Tibial nerve (tissue), 4 donors: ENCODE data around the gene SLC30A2. TPM values are rescaled to one million over a fixed set of nuclear protein-coding genes. Genes with fewer than 3 reads are reported as not detected.

Experiments
- DNase-seq, 2 donors: peaks; one replicate each; pipeline ENCODE4 v3.0.0-alpha.2; 2019; ENCODE audit warnings: low spot score in 2 of 2
- H3K27ac ChIP-seq, 4 donors: fragments of 200-600 bp; sonication (generic) in 3 of 4; one replicate each; pipeline ENCODE4 v1.5.1; 2017 to 2019; ENCODE audit warnings: mild to moderate bottlenecking in 1 of 4
- H3K27me3 ChIP-seq, 2 donors: fragments of 200-600 bp; sonication (generic) in 1 of 2; one replicate each; pipeline versions ENCODE4 v1.5.1 to v1.6.0; 2017 to 2019
- H3K36me3 ChIP-seq, 3 donors: fragments of 200-600 bp; sonication (generic); one replicate each; pipeline ENCODE4 v1.5.1; 2018 to 2019
- H3K4me1 ChIP-seq, 4 donors: fragments of 200-600 bp; sonication (generic) in 3 of 4; one replicate each; pipeline ENCODE4 v1.5.1; 2017 to 2019
- H3K4me3 ChIP-seq, 4 donors: fragments of 200-600 bp; sonication (generic) in 3 of 4; one replicate each; pipeline ENCODE4 v1.5.1; 2017 to 2019; ENCODE audit warnings: mild to moderate bottlenecking in 1 of 4, moderate library complexity in 1 of 4
- H3K9me3 ChIP-seq, 4 donors: fragments of 200-600 bp; sonication (generic) in 3 of 4; one replicate each; pipeline ENCODE4 v1.5.1; 2017 to 2019
- EP300 ChIP-seq, 2 donors: sonication (generic); formaldehyde crosslinking; IDR thresholded peaks; one replicate each; pipeline ENCODE4 v1.6.1; 2017; ENCODE audit warnings: antibody characterized with exemption in 2 of 2, mild to moderate bottlenecking in 1 of 2
- POLR2A ChIP-seq, 2 donors: fragments of 450-650 bp; IDR thresholded peaks; one replicate each; pipeline ENCODE4 v1.6.1; 2017; ENCODE audit warnings: antibody characterized with exemption in 2 of 2, mild to moderate bottlenecking in 2 of 2, moderate library complexity in 2 of 2
- WGBS, 2 donors: methylation state at CpG; one replicate each; pipeline ENCODE4 v1.1.5; 2018; 5-methylcytosine and 5-hydroxymethylcytosine counted together
- total RNA-seq, 4 donors: library from RNA; depleted of rRNA; stranded (reverse); fragments of >200 nt; gene quantifications; one replicate each; pipeline ENCODE4 v1.1.0, GENCODE V29; 2016
- TF ChIP-seq, protein P1 (sequence below), 5 experiments: fragments of 200-600 bp in 3 of 5; fragments of 450-650 bp in 2 of 5; sonication (generic) in 3 of 5; IDR thresholded peaks; one replicate each; pipeline ENCODE4 v1.5.1; 2016 to 2019; ENCODE audit warnings: antibody characterized with exemption in 5 of 5, mild to moderate bottlenecking in 3 of 5, moderate library complexity in 2 of 5

SLC30A2 gene
- total RNA-seq, 4 donors from 2014 or later: not detected

DNA sequence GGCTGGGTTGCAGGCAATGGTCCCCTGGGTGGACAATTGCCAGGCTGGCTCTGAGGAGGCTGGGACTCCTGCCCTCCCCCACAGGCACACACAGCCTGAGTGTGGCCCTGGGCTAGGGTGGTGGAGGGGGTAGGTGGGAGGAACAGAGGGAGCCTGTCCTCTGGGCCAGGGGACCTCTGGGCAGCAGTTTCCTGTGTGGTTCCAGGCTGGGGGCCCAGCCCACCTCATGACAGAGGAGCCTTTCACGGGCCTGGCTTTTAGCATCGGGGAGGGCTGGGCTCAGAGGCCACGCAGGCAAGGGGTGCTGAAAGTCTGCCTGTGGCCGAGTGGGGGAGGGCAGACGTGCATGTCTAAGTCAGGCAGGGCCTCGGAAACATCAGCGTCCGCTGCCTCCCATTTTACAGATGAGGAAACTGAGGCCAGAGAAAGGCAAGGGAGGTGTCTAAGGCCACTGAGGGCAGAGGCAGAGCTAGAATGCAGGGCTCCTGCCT lies 17.4 kb downstream of the SLC30A2 start:
- Histone ChIP-seq H3K4me1 (peaks cover 0 to 50% (median 3%) of the 10 kb centered on the region in 4 donors), H3K9me3 (no peaks in the 10 kb centered on the region), H3K36me3 (no peaks in the 10 kb centered on the region), H3K4me3 (no peak overlapping the region), H3K27ac (peak overlapping the region in 3 of 4 donors; percentile 45 to 87 (median 75)), H3K27me3 (no peaks in the 10 kb centered on the region)
- TF ChIP-seq, protein P1, sequence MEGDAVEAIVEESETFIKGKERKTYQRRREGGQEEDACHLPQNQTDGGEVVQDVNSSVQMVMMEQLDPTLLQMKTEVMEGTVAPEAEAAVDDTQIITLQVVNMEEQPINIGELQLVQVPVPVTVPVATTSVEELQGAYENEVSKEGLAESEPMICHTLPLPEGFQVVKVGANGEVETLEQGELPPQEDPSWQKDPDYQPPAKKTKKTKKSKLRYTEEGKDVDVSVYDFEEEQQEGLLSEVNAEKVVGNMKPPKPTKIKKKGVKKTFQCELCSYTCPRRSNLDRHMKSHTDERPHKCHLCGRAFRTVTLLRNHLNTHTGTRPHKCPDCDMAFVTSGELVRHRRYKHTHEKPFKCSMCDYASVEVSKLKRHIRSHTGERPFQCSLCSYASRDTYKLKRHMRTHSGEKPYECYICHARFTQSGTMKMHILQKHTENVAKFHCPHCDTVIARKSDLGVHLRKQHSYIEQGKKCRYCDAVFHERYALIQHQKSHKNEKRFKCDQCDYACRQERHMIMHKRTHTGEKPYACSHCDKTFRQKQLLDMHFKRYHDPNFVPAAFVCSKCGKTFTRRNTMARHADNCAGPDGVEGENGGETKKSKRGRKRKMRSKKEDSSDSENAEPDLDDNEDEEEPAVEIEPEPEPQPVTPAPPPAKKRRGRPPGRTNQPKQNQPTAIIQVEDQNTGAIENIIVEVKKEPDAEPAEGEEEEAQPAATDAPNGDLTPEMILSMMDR (IDR thresholded peaks at IDR 0.05): no peak
- TF ChIP-seq EP300 (IDR thresholded peaks at IDR 0.05): peak in 1 of 2 donors; percentile 85
- 41 to 45% methylated on average over 8 of the region's 8 CpGs for WGBS, 2 donors
- DNase-seq: no peak

DNA sequence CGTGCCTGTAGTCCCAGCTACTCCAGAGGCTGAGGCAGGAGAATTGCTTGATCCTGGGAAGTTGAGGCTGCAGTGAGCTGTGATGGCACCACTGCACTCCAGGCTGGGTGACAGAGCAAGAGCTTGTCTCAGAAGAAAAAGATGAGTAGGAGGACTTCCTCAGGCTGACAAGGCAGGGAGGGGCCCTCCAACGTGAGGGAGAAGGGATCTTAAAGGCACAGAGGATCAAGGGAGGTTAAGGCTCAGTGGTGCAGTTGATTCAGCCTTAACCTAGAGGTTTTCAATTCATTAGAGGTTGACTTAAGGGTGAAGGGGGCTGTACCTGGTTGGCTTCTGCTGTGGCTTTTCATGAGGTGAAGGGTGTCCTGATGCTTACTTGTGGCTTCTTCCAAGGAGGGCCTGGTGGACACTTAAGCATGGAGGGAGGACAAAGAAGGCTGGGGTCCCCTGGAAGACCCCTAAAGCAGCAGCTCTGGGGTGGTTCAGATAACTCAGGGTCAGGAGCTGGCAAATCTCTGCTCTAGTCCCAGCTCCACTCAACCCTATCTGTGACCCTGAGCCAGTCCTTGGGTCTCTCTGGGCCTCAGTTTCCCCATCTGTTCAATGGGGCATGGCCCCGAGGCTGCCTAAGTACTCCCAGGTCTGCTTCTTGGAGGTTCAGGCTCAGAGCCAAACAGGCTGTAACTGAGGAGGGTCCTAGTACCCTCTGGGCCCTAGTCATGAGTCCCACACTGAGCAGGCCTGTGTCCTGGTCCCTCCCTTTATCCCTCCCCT lies 18.0 kb downstream of the SLC30A2 start:
- Histone ChIP-seq H3K36me3 (no peaks in the 10 kb centered on the region), H3K9me3 (no peaks in the 10 kb centered on the region), H3K4me1 (peaks cover 0 to 51% (median 5%) of the 10 kb centered on the region in 4 donors), H3K27ac (peak overlapping the region; percentile 16 to 87 (median 60)), H3K27me3 (no peaks in the 10 kb centered on the region), H3K4me3 (no peak overlapping the region)
- TF ChIP-seq, protein P1 (IDR thresholded peaks at IDR 0.05): no peak
- TF ChIP-seq EP300 (IDR thresholded peaks at IDR 0.05) (peak in 1 of 2 donors; percentile 40), POLR2A (IDR thresholded peaks at IDR 0.05) (peak in 1 of 2 donors; percentile 8)
- no peak for DNase-seq
- 20 to 24% methylated on average over 3 of the region's 3 CpGs for WGBS, 2 donors

DNA sequence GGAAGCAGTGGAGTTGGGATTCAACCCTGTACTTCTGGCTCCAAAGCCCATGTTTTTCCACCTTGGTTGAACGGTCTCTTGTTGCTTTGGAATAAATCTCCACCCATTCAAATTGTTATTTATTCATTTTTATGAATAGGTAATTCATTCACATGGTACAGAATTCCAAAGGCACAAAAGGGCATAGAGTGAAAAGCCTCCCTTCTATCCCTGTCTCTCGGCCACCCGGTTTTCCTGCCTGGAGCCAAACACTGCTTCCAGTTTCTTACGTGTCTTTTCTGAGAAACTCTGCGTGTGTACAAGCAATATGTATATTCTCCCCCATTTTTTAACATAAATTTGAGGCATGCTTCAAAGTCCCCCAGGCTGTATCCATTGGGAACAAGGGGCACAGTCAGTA lies 20.4 kb downstream of the SLC30A2 start:
- WGBS, 2 donors: 47 to 48% methylated on average over 5 of the region's 5 CpGs
- peak overlapping the region in 2 of 4 donors; percentile 9 to 49 for H3K4me3 ChIP-seq
- peaks cover 0 to 73% (median 13%) of the 10 kb centered on the region in 4 donors for H3K4me1 ChIP-seq
- no peaks in the 10 kb centered on the region for H3K9me3 ChIP-seq
- H3K36me3 ChIP-seq: no peaks in the 10 kb centered on the region
- no peaks in the 10 kb centered on the region for H3K27me3 ChIP-seq
- peak overlapping the region; percentile 55 to 87 (median 65) for H3K27ac ChIP-seq
- TF ChIP-seq POLR2A (IDR thresholded peaks at IDR 0.05) (no peak), EP300 (IDR thresholded peaks at IDR 0.05) (no peak)
- TF ChIP-seq, protein P1 (IDR thresholded peaks at IDR 0.05): no peak
- no peak for DNase-seq

DNA sequence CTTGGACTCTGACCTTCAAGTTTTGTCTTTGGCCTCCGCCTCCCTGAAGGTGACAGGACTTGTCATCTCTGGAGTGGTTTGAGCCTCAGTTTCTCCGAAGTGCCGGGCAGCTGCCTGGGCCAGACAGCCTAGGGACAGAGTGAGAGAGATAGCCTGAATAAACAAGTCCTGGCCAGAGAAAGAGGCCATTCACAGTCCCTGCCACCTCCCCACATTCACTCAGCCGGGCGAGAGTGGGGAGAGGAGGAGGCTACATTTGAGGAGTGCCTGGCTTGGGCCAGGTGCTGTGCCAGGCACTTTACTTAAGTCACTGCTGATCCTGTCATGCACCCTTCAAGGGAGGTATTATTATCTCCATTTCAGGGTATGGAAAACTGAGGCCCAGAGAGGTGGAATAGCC lies 20.9 kb downstream of the SLC30A2 start:
- Histone ChIP-seq H3K27ac (peak overlapping the region; percentile 55 to 87 (median 65)), H3K4me1 (peaks cover 0 to 77% (median 13%) of the 10 kb centered on the region in 4 donors), H3K9me3 (no peaks in the 10 kb centered on the region), H3K4me3 (peak overlapping the region in 3 of 4 donors; percentile 8 to 49 (median 9)), H3K36me3 (no peaks in the 10 kb centered on the region), H3K27me3 (no peaks in the 10 kb centered on the region)
- no peak for TF ChIP-seq POLR2A (IDR thresholded peaks at IDR 0.05)
- no peak for TF ChIP-seq EP300 (IDR thresholded peaks at IDR 0.05)
- TF ChIP-seq, protein P1 (IDR thresholded peaks at IDR 0.05): no peak
- 45 to 76% methylated on average over 5 of the region's 5 CpGs for WGBS, 2 donors
- DNase-seq: no peak

DNA sequence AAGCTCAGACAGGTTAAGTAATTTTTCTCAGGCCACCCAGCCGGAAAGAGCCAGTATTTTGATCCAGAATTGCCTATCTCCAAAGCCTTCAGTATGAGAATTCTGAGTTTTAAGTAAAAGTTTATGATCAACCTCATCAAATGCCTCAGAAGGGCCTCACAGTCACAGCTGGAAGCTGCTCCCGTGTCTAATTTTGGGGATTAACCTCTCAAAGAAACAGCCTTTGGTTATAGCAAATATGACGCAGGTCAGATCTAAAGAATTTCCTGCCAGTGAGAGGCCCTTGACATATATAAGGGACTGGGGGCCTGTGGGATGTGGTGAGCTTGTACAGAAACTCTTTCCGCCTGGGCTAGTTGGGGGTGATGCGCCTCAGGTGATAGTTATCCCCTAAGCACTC lies 22.1 kb downstream of the SLC30A2 start:
- TF ChIP-seq POLR2A (IDR thresholded peaks at IDR 0.05) (no peak), EP300 (IDR thresholded peaks at IDR 0.05) (no peak)
- TF ChIP-seq, protein P1 (IDR thresholded peaks at IDR 0.05): no peak

More for the DNA sequence above, 22.1 kb downstream of the SLC30A2 start:
- H3K4me3 ChIP-seq: peak overlapping the region; percentile 8 to 49 (median 33)
- DNase-seq: no peak
- peak overlapping the region; percentile 40 to 87 (median 65) for H3K27ac ChIP-seq
- no peaks in the 10 kb centered on the region for H3K36me3 ChIP-seq
- H3K9me3 ChIP-seq: no peaks in the 10 kb centered on the region
- peaks cover 0 to 72% (median 12%) of the 10 kb centered on the region in 4 donors for H3K4me1 ChIP-seq
- no peaks in the 10 kb centered on the region for H3K27me3 ChIP-seq
- WGBS, 2 donors: 67 to 78% methylated on average over 5 of the region's 5 CpGs
